ENCODE results near the gene POLA1. TPM values are rescaled to one million over a fixed set of nuclear protein-coding genes. Genes with fewer than 3 reads are reported as not detected.

POLA1 gene
- total RNA-seq, 4 donors from 2014 or later: 9.4 to 15.7 (median 10.0) TPM

DNA sequence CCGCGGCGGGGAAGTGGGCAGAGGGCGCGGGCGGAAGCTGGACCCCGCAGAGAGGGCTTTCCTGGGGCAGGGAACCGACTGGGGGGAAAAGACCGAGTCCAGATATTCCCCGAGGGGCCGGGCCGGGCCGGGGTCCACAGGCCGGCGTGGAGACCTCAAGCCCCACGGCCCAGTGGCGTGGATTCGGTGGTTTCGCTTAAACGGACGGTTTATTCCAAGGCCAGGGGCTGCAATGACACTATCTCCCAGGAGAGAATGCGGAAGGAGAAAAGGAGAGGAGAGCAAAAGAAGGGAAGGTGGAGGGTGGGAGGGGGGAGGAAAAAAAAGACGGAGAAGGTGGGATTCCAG, 311.3 kb downstream of the POLA1 start:
- Histone ChIP-seq H3K4me1 (peaks cover 11 to 40% (median 30%) of the 10 kb centered on the region in 4 donors), H3K36me3 (no peaks in the 10 kb centered on the region), H3K9me3 (no peaks in the 10 kb centered on the region), H3K27me3 (peaks cover 0 to 80% (median 41%) of the 10 kb centered on the region in 4 donors), H3K4me3 (peak overlapping the region; percentile 25 to 34 (median 30)), H3K27ac (replicated peaks in 1 of 4) (no peak overlapping the region)
- intact Hi-C loops (cut with DNase I): no loop called here
- DNase-seq (ENCODE audit: extremely low spot score): no peak
- 22% methylated on average over 23 of the region's 23 CpGs for WGBS
- TF ChIP-seq POLR2AphosphoS5 (IDR thresholded peaks at IDR 0.05) (no peak), POLR2A (IDR thresholded peaks at IDR 0.05; ENCODE audit: low read depth) (no peak), EP300 (IDR thresholded peaks at IDR 0.05) (no peak)
- TF ChIP-seq, protein P1, sequence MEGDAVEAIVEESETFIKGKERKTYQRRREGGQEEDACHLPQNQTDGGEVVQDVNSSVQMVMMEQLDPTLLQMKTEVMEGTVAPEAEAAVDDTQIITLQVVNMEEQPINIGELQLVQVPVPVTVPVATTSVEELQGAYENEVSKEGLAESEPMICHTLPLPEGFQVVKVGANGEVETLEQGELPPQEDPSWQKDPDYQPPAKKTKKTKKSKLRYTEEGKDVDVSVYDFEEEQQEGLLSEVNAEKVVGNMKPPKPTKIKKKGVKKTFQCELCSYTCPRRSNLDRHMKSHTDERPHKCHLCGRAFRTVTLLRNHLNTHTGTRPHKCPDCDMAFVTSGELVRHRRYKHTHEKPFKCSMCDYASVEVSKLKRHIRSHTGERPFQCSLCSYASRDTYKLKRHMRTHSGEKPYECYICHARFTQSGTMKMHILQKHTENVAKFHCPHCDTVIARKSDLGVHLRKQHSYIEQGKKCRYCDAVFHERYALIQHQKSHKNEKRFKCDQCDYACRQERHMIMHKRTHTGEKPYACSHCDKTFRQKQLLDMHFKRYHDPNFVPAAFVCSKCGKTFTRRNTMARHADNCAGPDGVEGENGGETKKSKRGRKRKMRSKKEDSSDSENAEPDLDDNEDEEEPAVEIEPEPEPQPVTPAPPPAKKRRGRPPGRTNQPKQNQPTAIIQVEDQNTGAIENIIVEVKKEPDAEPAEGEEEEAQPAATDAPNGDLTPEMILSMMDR (IDR thresholded peaks at IDR 0.05): no peak

DNA sequence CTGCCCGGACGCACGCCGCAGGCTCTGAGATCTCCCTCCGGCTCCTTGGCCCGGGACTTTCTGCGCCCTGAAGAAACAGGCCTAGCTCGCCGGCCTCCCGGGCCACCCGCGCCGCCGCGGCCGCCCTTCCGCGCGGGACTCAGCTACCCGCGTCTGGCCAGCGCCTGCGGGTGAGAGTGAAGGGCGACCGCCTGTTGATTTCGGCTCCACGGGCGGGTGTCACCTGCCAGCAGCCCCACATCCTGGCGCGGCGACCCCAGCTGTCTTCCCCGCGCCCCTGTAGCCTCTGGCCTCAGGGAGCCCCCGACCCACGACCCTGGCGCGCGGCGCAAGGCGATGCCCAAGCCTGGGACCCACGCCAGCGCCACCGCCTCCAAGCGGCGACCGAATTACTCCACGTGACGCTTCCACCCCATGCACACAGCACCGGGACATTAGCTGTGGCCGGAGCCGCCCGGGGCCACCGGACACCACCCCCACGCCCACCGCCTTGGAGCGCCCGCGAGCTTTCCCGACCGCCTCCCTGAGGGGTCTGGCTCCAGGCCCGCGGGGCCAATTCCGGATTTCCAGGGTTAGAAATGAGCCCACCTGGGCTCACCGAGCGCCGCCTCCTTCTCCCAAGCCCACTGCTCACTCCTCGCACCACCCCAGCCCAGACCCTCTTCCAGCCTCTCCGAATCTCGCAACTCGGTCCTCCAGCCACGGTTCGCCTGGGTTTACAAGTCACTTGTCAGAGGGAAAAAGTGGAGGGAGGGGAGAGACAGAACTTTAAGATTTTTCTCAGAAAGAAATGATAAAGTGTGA, 311.9 kb downstream of the POLA1 start:
- Histone ChIP-seq H3K4me3 (peak overlapping the region; percentile 25 to 34 (median 30)), H3K4me1 (peaks cover 11 to 40% (median 30%) of the 10 kb centered on the region in 4 donors), H3K36me3 (no peaks in the 10 kb centered on the region), H3K27me3 (peaks cover 0 to 85% (median 43%) of the 10 kb centered on the region in 4 donors), H3K9me3 (no peaks in the 10 kb centered on the region), H3K27ac (replicated peaks in 1 of 4) (no peak overlapping the region)
- intact Hi-C loops (cut with DNase I): no loop called here
- WGBS: 23% methylated on average over 43 of the region's 72 CpGs
- no peak for DNase-seq (ENCODE audit: extremely low spot score)
- TF ChIP-seq EP300 (IDR thresholded peaks at IDR 0.05) (no peak), POLR2A (IDR thresholded peaks at IDR 0.05; ENCODE audit: low read depth) (no peak), POLR2AphosphoS5 (IDR thresholded peaks at IDR 0.05) (no peak)
- TF ChIP-seq, protein P1 (IDR thresholded peaks at IDR 0.05): no peak

DNA sequence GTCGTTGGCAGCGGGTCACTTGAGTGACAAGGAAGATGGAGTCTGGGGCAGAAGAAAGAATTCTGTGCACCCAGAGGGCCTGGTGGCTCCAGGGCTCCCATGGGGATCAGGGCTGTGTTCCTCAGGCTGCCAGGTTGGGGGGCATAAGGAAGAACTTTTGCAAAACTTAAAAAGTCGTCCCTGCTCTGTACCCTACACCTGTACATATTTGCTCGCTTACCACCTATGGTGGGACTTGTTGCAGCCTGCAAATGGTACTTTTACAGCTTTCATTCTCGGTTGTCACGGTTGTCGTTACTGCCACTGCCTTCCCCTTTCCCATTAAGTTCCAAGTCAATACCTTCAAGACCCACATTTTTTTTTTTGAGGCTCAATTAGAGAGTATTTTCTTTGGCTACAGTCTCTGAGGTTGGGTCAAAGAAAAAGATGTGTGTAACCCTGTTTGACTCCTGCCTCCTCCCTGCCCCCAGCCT, 312.9 kb downstream of the POLA1 start:
- Histone ChIP-seq H3K4me3 (no peak overlapping the region), H3K9me3 (no peaks in the 10 kb centered on the region), H3K4me1 (peaks cover 11 to 40% (median 30%) of the 10 kb centered on the region in 4 donors), H3K27ac (replicated peaks in 1 of 4) (no peak overlapping the region), H3K36me3 (no peaks in the 10 kb centered on the region), H3K27me3 (peaks cover 0 to 95% (median 46%) of the 10 kb centered on the region in 4 donors)
- TF ChIP-seq EP300 (IDR thresholded peaks at IDR 0.05) (no peak), POLR2AphosphoS5 (IDR thresholded peaks at IDR 0.05) (no peak)
- DNase-seq (ENCODE audit: extremely low spot score): no peak
- 33% methylated on average over 7 of the region's 7 CpGs for WGBS
- intact Hi-C loops (cut with DNase I): no loop called here

DNA sequence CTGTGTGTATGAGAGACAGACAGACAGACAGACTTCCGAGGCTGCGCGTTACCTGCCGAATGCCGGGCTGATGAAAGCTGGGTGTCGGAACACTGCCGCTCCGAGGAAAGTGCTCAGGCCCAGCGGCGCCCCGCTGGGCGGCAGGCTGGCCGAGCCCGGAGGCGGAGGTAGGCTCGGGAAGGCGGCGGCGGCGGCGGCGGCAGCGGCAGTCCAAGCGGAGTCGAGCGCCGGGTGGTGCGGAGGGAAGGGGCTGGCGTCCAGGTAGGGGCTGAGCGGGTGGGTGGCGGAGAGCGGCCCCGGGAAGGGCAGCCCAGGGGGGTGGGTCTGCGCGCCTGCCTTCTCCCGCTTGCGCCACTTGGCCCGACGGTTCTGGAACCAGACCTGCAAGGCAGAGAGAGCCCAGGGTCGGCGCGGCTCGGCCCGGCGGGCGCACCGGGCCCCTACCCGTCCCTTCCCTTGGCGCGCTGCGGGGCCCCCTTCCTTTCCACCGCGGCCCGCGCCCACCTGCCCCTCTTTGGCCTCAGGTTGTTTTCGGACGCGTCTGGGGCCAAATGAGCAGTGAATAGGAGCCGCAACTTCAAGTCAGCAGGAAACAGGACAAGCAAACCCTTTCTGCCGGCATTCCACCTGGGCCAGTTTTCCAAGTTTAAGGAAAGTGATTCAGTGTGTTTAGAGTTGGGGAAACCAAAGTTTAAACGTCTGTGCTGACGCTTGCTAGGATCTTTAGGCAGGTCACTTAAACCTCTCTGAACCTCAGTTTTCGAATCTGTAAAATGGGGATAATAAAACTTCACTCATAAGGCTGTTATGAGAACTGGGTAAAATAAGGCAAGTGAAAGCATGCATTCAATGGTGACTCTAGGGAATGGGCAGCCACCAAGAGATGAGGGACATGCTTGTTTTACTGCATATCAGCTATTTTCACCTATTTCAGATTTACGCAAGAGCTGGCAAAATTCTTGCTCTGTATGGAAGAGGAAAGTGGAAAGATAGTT, 313.6 kb downstream of the POLA1 start:
- H3K4me3 ChIP-seq: no peak overlapping the region
- no peak for TF ChIP-seq POLR2AphosphoS5 (IDR thresholded peaks at IDR 0.05)
- TF ChIP-seq POLR2A (IDR thresholded peaks at IDR 0.05; ENCODE audit: low read depth): no peak
- TF ChIP-seq, protein P1 (IDR thresholded peaks at IDR 0.05): no peak
- TF ChIP-seq EP300 (IDR thresholded peaks at IDR 0.05): no peak
- no peak for DNase-seq (ENCODE audit: extremely low spot score)
- 20% methylated on average over 31 of the region's 64 CpGs for WGBS
- intact Hi-C loops (cut with DNase I): no loop called here
- H3K9me3 ChIP-seq: peaks cover 0 to 3% (median 0%) of the 10 kb centered on the region in 4 donors
- H3K27ac ChIP-seq (replicated peaks in 1 of 4): no peak overlapping the region
- peaks cover 11 to 41% (median 32%) of the 10 kb centered on the region in 4 donors for H3K4me1 ChIP-seq
- H3K27me3 ChIP-seq: peaks cover 0 to 95% (median 47%) of the 10 kb centered on the region in 4 donors
- H3K36me3 ChIP-seq: no peaks in the 10 kb centered on the region
